NCI-H2107 treated with DMSO at 0.1 percent for 48 hours (cell line): ENCODE measurements around the gene ITPR2.
"Not testable (repeated sequence)": the region's sequence is repeated elsewhere in the genome, so short reads cannot be mapped to it uniquely, and the experiment has no call there.

Experiments
- DNase-seq: peaks from one replicate; lab custom pipeline; 2025; ENCODE audit not compliant: unreplicated experiment; lab: John Stamatoyannopoulos, UW

ITPR2 gene

DNA sequence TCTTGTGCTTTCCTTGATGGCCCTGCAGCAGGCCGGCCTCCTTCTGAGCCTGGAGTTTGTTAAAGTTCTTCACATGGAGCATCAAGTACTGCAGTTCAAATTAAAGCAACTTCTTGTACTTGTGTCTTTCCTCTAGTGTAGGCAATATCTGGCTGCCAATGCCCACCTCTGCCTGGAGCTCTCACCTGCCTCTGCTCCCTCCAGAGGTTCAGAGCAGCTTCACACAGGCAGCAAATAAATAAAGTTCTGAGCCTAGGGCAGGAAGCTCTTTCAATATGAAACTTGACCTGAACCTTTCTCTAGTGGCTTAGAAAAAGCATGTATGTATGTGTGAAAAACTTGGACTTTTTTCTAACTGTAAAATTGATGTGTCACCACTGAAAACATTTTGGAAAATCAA, 65.9 kb downstream of the ITPR2 start:
- no peak for DNase-seq

DNA sequence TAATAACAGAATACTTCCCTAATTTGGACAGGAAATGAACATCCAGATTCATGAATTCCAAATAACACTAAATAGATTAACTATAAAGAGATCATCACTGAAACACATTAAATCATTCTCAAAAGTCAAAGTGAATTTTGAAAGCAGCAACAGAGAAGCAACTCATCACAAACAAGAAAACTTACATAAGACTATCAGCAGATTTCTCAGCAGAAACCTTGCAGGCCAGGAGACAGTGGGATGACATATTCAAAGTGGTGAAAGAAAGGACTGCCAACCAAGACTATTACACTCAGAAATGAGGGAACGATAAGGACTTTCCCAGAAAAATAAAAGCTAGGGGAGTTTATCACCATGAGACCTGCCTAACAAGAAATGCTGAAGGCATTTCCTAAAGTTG, 70.8 kb downstream of the ITPR2 start:
- DNase-seq: no peak

DNA sequence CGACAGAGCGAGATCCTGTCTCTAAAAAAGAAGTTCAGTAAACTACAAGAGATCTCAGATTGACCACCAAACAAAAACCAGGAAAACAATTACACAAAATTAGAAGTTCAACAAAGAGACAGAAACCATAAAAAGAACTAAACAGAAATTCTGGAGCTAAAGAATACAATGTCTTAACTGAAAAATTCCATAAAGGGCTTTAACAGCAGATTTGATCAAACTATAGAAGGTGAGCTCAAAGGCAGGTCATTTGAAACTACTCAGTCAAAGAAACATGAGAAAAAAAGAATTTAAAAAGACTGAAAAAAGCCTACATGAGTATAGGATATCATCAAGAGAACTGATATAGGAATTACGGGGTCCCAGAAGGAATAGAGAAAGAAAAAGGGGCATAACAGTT, 71.2 kb downstream of the ITPR2 start:
- DNase-seq: no peak

DNA sequence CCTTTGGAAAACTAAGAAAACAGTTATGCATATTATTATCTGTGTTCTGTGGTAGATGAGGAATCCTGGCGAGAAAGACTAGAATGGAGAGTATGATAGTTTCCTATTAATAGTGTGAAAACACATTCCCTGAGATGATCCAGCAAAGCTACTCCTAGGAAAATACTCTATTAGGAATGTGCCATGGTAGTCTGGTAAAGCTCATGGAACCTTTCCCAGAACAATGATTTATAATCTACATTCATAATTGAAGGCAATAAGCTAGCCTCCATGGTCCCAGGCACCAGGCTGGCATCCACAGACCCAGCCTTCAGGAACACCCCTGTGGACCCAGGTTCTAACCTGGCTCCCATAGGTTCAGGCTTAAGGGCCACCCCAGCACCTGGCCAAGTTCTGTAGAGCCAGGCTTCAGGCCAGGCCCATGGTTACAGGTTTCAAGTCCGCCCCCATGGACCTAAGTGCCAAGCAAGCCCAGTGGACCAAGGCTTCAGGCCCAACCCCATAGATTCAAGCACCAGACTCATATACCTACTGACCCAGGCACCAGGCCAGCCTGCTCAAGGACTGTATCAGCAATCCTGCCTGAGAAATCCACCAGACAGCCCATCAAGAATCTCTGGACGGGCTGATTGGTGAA, 72.2 kb downstream of the ITPR2 start:
- DNase-seq: no peak

DNA sequence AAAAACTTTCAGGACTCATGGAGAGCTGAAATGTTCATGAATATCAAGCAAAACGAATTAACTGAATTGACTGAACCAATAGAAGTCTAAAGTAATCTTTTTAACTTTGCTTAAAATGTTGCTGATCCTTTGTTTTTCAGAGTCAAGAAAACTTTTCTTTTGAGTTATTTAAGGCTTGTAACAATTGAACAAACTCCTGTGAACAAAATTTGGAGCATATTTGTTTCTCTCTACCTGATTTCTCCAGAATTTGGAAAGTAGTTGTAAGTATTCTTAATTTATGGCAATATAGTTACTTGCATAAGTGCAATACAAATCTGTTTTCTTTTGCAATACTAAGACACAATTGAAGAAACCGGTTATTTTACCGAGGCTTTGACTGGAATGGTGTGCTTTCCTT, 77.6 kb downstream of the ITPR2 start:
- not testable (repeated sequence) for DNase-seq

DNA sequence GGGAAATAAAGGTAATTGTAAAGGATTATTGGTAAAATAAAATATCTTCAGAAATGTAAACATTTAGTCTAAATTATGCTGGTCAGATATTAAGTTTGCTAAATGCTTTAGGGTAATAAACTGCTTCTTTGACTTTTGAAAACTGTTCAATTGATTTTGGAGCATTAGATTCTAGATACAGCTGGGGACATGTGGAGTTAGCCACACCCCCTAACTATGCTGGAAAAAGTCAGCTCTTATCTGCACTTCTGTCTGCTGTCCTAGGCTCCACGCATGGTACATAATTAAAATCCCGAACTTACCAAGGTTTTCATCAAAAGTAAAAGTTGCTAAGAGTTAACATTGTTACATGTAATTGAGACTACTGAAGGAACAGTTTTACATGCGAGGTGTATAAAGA, 78.8 kb downstream of the ITPR2 start:
- DNase-seq: no peak

DNA sequence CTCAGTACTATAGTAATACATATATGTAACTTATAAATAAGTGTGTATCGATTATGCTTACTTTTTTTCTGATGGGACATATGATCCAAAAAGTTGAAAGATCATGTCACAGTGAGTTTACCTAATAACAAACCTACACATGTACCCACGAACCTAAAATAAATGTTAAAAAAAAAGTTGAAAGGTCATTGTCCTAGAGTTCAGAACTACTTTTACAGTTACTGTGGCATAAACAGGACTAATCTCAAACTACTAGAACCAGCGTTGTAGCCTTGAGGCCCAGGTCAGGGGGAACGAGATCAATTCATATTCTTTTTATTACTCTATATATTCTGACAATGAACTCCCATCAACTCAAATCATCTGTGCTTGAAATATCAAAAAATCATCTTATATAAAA, 81.8 kb downstream of the ITPR2 start:
- DNase-seq: no peak

DNA sequence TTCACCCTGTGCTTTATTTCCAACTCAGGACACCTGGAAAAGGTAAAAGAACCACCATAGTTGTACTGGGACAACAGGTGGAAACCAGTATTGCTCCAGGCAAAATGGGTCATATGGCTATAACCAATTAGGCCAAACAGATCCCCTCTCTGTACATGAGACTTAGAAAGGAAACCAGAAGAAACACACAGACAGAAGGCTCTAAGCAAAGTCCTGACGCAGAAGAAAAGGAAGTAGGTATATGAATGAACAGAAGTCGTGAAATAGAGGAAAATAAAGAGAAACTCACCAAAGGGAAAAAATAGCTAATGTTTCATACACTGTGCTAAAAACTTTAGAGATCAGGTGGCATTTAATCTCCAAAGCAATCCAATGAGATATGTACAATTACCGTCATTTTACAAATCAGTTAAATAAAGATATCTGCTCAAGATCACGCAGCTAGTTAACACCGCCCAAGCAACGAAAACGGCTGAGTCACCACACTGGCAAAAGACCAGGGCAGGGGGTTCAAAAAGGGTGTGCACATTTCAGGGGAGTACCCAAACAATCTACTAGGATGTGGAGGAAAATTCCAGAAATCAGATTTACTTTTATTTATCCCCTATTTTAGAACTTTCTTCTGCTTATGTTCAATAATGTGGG, 82.3 kb downstream of the ITPR2 start:
- no peak for DNase-seq

DNA sequence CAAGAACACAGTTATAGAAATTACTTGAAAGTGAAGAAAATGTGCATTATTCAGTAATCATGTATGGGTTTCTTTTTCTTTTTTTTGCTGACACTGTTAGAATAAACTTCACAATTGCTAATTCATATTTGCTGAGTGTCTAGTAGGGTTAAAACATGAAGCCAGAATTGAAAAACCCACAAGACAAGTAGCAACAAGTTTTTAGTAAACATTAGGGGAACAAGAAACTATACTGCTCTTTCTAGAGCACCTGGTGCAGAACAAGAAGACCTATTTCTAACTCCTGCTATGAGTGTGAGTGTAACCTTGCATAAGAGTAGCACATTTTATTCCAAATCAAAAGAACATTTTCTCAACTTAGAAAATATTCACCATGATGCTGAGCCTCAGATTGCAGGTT, 83.2 kb downstream of the ITPR2 start:
- no peak for DNase-seq

DNA sequence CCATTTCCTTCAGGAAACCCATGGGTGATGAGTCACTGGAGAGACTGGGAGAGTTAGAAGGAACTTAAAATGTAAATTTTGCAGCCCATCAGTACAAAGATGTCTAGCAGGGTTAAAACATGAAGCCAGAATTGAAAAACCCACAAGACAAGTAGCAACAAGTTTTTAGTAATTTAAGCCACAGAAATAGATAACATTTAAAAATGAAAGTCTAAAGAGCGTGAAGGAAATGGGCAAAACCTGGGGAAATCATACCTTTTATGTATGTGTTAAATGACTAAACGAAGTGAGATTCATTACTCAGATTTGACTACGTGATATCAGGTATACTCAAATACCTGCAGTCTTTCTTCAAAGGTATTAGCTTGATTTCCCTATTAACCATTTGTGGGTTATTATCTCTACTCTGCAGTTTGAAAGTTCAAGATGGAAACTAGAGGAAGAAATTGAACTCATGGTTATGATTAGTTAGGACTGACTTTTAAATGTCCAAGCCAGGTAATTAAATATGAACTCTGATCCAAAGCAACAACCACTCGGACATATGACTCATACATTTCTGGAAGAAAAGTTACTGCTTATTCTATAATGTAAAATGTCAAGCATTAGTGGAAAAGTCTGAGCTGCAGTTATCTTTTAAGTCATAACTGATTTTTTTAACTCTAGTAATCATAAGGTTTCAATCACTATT, 84.1 kb downstream of the ITPR2 start:
- no peak for DNase-seq

DNA sequence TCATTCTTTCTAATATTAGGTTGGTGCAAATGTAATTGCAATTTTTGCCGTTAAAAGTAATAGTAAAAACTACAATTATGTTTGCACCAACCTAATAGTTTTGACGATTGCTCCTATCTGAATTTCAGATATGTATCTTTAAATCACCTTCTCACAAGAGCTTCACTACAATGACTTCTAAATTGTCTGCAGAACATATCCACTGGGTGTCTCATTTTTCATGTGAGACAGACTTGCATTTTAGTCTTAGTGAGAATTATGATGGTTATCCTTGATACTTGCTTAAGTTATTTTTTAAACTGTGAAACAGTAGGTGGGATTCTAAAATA, 84.6 kb downstream of the ITPR2 start:
- DNase-seq: no peak

DNA sequence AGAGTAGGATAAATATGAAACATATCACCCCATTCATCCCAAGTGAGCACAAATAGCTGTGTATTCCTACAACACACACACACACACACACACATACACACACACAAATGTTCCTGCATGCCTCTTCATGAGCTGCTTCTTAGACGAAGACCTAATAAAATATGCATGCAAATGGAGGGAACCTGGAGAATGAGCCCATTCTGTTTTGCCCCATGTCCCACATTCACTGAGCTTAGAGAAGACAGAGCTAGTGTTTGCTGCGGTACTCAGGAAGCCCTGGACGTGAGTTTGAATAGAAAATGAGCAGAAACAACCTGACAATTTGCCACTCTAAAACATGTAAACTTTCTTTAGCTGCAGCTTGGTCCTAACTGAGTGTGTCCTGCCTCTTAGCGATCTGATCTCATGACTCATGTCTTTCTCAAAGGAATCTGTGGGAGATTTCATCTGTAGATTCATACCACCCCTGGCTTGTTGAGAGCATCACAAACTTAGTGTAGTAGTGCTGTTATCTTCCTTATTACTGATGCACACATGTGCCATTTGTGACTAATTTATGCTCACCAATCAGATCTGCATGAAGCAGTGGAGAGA, 86.8 kb downstream of the ITPR2 start:
- no peak for DNase-seq

DNA sequence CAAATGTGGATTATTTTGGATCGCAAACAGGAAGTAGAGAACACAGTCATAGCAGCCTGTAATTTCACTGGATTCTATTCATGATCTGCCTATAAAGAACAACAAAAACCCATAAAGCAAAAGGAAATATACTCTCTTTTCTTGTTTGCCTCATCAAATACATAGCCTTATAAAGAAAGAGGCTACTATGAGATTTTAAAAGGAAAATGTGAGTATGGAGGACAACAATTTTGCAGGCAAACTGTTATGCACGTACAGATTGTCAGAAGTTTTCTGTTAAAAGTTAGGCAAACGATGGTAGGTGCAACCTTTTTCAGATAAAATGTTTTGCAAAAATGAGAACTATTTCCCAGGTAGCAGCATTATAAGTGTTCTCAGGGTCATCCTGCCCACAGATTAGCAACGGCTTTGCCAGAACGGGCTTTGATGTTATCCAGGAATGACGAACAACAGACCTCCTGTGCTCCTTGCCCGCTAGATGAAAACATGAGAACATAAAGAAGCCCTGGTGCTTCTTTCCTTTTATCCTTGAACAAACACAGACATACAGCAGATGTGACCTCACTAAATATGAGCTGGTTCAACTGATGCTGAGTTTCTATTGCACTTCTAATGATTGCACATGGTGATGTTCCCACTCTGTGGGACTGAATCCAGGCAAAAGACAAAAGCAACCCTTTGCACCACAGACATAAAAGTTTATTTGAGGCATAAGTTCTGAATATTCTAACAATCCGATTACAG, 88.1 kb downstream of the ITPR2 start:
- no peak for DNase-seq

DNA sequence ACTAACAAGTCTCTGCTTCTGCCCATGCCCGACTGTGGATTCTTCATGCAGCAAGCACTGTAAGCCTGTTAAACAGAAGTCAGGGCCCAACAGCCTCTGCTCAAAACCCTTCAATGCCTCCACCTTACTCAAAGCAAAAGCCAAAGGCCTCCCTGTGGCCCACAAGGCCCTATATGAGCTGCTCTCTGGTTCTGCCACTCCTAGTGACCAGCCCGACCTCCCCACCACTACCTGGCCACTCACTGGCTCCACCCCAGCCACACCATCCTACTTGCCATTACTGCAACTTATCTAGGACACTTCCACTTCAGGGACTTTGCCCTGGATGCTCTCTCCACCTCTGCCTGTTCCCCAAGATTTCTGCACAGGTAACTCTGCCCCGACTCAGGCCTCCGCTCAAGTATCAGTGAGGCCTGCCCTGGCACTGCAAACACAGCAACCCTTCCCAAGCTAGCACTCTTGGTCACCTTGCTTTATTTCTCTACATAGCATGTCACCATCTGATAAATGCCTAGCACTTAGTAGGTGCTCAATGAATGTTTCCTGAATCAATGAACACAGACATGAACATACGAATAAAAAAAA, 88.9 kb downstream of the ITPR2 start:
- DNase-seq: no peak

DNA sequence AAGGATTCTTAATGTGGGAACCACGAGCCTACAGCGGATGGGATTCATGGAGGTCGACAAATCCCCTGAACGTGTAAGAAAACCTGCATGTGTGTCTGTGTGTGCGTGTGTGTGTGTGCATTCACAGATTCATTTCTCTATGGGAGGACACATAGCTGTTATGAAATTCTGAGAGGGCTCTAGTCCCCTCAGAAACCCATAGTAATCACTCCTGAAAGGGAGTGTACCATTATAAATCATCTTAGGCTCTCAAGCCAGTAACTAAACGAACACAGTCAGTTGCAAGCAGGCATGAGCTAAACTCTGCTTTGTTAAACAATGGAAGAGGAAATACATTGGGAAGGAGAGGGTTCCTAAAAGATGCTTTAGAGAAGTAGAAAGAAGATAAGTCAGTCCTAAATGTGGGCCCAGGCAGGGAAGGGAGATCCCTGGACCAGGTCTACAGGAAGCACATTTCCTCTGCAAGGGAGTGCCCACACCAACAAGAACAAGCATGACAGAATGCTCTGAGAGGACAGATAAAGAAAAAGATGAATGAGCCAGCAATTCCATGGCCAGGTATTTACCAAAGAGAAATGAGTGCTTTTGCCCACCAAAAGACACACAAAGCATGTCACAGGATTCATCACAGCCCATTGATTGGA, 91.3 kb downstream of the ITPR2 start:
- DNase-seq: no peak

DNA sequence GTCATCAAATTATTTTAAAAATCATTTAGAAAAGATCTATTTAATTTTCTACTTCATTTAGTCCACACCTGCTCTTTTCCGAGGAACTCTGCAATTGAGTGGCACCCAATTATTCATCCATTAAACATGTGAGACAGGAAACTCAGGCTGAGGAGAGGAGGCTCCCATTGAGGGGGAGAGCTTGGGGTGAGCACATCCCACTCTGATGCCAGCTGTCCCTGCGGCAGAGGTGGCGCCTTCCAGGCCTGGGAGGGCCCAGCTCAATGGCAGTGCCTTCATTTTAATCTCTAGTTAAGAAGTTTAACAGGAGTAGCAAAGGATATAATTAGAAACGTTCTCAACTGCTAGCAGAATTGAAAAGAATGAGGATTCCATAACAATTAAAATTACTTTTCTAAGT, 92.0 kb downstream of the ITPR2 start:
- no peak for DNase-seq

DNA sequence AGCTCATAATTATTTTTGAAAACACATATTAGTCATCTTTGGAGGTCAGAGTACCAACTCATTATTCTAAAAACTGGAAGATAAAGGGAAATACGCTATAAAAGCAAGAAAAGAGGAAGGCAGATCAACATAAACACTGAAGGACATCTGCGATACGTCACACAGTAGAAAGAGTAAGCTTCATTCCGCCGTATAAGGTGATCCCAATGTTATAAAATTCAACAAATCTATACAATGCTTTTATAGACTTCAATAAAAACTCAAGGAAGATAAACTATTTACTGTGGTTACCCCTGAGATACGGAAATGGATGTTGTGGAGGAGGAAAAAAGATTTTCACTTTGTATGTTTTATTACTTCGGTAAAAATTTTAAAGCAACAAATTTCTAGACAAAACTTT, 92.6 kb downstream of the ITPR2 start:
- DNase-seq: no peak

DNA sequence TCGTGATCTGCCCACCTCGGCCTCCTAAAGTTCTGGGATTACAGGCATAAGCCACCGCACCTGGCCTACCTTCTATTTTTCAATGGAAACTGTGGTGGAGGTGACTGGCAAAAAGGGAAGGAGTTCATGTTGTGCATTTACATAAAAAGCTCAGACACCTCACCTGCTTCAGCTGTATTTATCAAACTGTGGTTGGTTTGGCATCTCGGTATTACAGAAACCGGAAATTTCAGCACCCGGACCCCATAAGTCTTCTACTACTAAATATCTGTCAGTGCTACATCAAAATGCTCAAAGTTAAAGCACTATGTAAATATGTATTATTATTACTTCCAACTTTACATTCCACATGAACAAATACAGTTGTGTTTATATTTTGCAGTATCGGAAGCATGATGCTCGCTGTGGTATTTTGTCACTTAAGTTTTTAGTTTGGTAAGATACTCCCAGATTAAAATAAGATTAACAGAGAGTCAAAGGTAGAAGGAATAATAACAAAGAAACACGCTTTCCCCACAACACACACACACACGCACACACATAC, 95.4 kb downstream of the ITPR2 start:
- DNase-seq: no peak

DNA sequence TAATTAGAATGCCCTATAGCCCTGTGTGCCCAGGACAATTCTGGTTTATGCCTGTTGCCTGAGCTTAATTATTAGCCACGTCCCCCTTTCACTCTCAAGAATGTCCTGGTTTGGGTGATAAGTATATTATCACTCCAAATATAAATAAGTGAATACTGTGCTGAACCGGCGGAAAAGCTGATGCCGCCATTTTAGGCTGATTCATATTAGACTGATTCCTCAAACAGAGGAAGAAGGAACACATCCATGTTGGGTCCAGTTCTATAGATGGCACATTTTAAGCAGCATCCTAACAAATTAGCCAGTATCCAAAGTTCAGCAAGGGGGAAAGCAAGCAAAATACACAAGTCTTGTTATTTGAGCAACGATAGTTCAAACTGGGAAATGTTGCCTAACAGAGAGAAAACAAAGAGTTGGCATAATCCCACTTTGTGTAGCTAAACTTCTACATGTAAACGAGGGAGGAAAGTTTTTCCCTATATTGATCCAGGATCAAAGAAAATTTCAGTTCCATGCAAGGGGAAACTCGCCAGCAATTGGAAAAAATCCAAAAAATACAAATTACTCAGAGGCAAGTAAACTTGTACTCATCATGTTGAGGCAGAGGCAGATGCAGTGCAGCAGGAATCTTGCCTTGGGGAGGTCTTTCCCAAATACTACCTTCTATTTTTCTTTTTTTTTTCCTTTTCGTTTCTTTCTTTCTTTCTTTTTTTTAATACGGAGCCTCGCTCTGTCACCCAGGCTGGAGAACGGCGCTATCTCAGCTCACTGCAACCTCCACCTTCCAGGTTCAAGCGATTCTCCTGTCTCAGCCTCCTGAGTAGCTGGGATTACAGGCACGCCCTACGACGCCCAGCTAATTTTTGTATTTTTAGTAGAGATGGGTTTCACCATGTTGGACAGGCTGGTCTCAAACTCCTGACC, 96.2 kb downstream of the ITPR2 start:
- no peak for DNase-seq
